ENCODE data around the gene SIGLEC1. TPM values are rescaled to one million over a fixed set of nuclear protein-coding genes. Genes with fewer than 3 reads are reported as not detected.

SIGLEC1 gene
- total and polyA plus RNA-seq, 2 of the 4 experiments (the other 2 are of a cell fraction) = not detected

DNA sequence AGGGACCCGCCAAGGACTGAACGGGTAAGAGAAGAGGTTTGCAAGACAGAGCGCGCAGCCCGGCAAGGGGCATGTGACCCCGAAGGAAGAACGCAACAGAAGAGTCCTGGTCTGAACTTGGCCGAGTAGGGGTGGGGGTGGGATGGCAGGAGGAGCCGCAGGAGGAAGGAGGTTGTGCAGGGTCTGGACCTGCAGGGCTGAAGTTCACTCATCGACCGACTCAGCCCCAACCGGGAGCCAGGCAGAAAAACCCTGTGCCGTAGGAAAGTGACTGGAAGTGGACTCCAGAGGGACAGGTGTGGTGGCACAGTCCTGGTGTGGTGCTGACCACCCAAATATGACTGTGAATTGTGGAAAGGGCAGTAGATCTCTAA is 40.0 kb upstream of the SIGLEC1 start:
- Histone ChIP-seq H3K9me1 (ENCODE audit: insufficient read depth, low read length) (no peaks in the 10 kb centered on the region; the same call in 1 of the 2 replicates), H2BK120ac (ENCODE audit: low read depth, low read length) (no peak overlapping the region), H3K4me1 (ENCODE audit: control insufficient read depth, insufficient read depth, low read length) (no peaks in the 10 kb centered on the region), H2AK9ac (replicated peaks; ENCODE audit: low read depth, low read length, poor library complexity) (no peak overlapping the region), H3K9ac (ENCODE audit: low read depth, low read length) (no peak overlapping the region), H3K4me3 (ENCODE audit: insufficient read depth, low read depth, low read length) (no peak overlapping the region), H2AFZ (replicated peaks; ENCODE audit: low read length, poor library complexity) (no peak overlapping the region), H4K8ac (ENCODE audit: low read depth in 2 of 2, low read length in 2 of 2) (no peak overlapping the region), H3K18ac (ENCODE audit: low read depth, low read length) (no peak overlapping the region), H2BK5ac (ENCODE audit: low read depth, low read length, poor library complexity, severe bottlenecking) (no peak overlapping the region), H3K14ac (replicated peaks; ENCODE audit: low read depth, low read length) (no peak overlapping the region), H3K23ac (ENCODE audit: low read depth, low read length) (no peak overlapping the region), H3K56ac (ENCODE audit: extremely low read depth, insufficient read depth, low read length) (no peak overlapping the region), H3K36me3 (ENCODE audit: control insufficient read depth, insufficient read depth, low read length) (peaks cover 6% of the 10 kb centered on the region), H2BK15ac (ENCODE audit: low read depth, low read length) (no peak overlapping the region), H4K20me1 (ENCODE audit: insufficient read depth, low read length) (0 out of 2 replicates have a peak, but pooled peaks cover 6% of the 10 kb centered on the region), H2AK5ac (ENCODE audit: low read depth, low read length) (no peak overlapping the region), H3K4ac (ENCODE audit: low read depth, low read length) (no peak overlapping the region), H3K27me3 (ENCODE audit: control insufficient read depth, insufficient read depth, low read length) (peaks cover 3% of the 10 kb centered on the region; the same call in 1 of the 2 replicates), H4K91ac (ENCODE audit: insufficient read depth, low read depth, low read length) (no peak overlapping the region), H3K27ac (ENCODE audit: insufficient read depth, low read length) (no peak overlapping the region), H3K79me1 (ENCODE audit: low read depth in 1 of 2, low read length in 2 of 2) (no peaks in the 10 kb centered on the region), H4K5ac (ENCODE audit: low read depth, low read length) (no peak overlapping the region), H3K9me3 (ENCODE audit: control insufficient read depth, insufficient read depth, low read length) (no peaks in the 10 kb centered on the region), H3K4me2 (ENCODE audit: low read depth, low read length) (no peak overlapping the region), H2BK20ac (ENCODE audit: low read depth, low read length) (no peak overlapping the region)
- ATAC-seq (ENCODE audit: low read depth) (no peak), DNase-seq (no peak)
- in situ Hi-C loops (cut with MboI; ENCODE audit: low sequenced_read_pairs) = no loop called here
- POLR2A ChIA-PET (ENCODE audit: unreplicated experiment) = no interaction called here
- intact Hi-C loops (cut with micrococcal nuclease) = no loop called here
- WGBS, 2 experiments (ENCODE audit: extremely low coverage in 2 of 2, insufficient read length in 1 of 2) = 75% methylated on average over 4 of the region's 13 CpGs; no CpG with 5 or more reads in 1 of the 2 experiments
- dilution Hi-C loops (cut with HindIII; ENCODE audit: low sequenced_read_pairs, unreplicated experiment) = no loop called here
- no TSS peak for BruUV-seq (replicated peaks)
- CTCF ChIA-PET = interaction anchor here (1.4 kb wide), 2 partner anchors 13 to 91 kb away, joined by 3 read pairs; no protein-coding TSS in a partner anchor
- TF ChIP-seq, protein P1, sequence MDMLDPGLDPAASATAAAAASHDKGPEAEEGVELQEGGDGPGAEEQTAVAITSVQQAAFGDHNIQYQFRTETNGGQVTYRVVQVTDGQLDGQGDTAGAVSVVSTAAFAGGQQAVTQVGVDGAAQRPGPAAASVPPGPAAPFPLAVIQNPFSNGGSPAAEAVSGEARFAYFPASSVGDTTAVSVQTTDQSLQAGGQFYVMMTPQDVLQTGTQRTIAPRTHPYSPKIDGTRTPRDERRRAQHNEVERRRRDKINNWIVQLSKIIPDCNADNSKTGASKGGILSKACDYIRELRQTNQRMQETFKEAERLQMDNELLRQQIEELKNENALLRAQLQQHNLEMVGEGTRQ (IDR thresholded peaks at IDR 0.05; ENCODE audit: low read depth, low read length) = no peak
- TF ChIP-seq MAZ (IDR thresholded peaks at IDR 0.05; ENCODE audit: borderline replicate concordance, low read depth, low read length) (no peak), RAD21 (IDR thresholded peaks at IDR 0.05; ENCODE audit: low read length) (no peak), POLR2A (IDR thresholded peaks at IDR 0.05; ENCODE audit: low read depth, low read length) (no peak)

Data from IMR-90 (cell line).